GM19099 (cell line): ENCODE data around the gene AAK1.

ENCODE experiments used
- POLR2A ChIP-seq: IDR thresholded peaks from 3 replicates; pipeline ENCODE4 v1.6.1; 2011; ENCODE audit warnings: low read depth; ENCODE audit not compliant: insufficient read length; ENCODE audit errors: extremely low read depth

Gene AAK1

GRCh38 chr2:69514819-69515218 lies 128.7 kb downstream of the AAK1 start:
- TF ChIP-seq POLR2A, result no peak

GRCh38 chr2:69514406-69514805 lies 129.1 kb downstream of the AAK1 start:
- TF ChIP-seq POLR2A, result no peak

GRCh38 chr2:69512446-69512845 lies 131.1 kb downstream of the AAK1 start:
- TF ChIP-seq POLR2A, result no peak

DNA sequence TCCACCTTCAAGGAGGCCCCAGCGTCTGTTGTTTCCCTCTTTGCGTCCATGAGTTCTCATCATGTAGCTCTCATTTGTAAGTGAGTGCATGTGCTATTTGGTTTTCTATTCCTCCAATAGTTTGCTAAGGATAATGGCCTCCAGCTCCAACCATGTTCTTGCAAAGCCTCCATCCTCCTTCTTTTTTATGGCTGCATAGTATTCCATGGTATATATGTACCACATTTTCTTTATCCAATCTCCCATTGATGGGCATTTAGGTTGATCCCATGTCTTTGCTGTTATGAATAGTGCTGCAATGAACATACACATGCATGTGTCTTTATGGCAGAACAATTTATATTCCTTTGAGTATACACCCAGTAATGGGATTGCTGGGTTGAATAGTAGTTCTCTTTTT lies 133.3 kb downstream of the AAK1 start:
- no peak for TF ChIP-seq POLR2A

DNA sequence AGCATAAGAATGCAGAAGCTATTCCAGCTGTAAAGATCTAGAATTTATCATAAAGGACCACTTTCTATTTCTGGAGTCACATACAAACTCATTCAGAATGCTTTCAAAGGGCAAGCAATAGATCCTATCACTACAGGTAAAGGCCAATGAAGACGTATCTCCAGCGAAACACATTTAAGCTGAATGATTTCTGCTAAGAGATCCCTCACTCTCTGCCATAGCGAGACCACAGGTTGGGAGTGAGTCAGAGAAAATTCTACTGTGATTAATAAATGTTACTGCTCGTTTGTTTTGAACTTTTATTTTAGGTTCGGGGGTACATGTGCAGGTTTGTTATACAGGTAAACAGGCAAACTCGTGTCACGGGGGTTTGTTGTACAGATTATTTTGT lies 133.8 kb downstream of the AAK1 start:
- no peak for TF ChIP-seq POLR2A

DNA sequence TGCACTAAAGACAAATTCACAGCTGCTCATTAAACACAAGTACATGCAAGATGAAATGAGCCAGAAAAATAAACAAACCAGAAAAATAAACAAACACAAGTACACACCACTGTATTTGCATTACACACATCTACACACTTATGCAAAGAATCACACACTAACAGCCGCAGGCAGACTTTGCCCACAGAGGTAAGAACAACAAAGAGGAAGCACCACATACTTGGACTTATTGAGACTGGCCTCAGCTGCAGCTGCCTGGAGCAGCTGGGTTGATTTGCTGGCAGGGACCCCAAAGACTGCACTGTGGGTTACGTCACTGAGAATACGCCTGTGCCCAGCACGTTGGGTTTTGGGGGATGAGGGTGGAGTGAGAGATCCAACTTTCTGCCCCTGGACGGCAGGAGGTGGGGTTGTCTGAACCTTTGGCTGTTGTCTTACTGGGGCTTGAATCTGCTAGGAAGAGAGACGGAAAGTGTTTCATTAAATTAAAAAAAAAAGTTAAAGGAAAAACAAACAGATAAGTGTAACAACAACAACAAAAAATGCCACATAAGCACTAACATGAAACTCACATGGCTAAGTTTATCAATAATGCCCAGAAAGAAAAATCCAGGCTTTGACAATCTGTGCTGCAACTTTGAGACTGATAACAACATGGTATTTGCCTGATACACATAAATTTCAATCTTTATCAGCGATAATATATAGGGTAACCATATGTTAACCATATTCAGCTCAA lies 134.4 kb downstream of the AAK1 start:
- no peak for TF ChIP-seq POLR2A

- TF ChIP-seq POLR2A, result no peak
Observed at GRCh38 chr2:69505710-69506109, 137.8 kb downstream of the AAK1 start.

DNA sequence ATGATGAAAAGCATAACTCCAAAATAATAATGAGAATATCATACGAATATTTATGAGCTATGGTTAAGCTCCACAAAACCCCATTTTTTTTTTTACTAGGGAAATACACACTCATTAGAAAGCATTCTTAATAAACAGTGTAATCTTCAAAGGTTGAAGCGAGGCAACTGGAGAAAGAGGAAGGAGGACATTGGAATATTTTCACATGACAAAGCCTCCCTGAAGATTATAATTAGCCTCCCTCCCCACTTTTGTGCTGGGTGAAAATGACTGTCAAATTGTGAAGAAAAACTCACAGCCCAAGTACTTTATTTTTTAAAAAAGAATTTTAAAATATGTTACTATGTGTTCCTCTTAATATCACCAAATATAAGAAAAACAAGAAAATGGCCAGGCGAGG lies 142.2 kb downstream of the AAK1 start:
- no peak for TF ChIP-seq POLR2A

- no peak for TF ChIP-seq POLR2A
Observed at GRCh38 chr2:69499966-69500365, 143.6 kb downstream of the AAK1 start.

GRCh38 chr2:69499242-69499641 lies 144.3 kb downstream of the AAK1 start:
- no peak for TF ChIP-seq POLR2A

DNA sequence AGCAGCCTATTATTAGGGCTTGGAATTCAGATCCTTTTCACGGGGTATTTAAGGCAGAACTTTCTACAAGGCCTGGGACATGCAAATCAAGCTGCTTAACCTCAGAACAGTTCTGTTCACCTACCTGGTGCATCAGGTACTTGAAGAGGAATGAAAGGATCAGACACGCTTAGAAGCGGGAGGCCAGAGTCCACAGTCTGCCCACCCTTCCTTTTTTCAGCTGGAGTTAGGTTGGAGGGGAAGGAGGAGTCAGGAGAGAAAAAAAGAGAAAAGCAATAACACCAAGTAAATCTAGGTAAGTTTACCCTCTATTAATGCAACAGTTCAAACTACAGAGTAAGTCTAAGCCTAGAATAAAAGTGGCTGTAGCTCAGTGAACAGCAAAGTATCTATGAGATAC lies 147.7 kb downstream of the AAK1 start:
- TF ChIP-seq POLR2A, result no peak

DNA sequence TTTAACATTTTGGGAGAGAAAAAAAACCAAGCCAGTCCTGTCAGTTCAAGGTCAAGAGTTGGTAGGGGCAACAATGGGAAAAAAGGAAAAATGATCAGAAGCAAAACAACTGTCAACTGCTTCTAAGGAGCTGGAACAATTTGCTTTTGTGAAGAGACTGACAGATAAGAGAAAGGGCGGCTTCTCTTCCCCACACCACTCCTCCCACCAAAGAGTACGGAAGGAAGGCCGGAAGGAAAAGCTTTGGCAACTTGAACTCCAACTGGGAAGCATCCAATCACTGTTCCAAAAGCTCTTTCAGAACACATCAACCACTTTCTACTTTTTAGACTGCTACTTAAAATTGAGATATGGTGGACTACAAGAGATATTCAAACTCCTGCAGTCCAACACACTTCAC lies 148.5 kb downstream of the AAK1 start:
- TF ChIP-seq POLR2A, result no peak

GRCh38 chr2:69494126-69494525 lies 149.4 kb downstream of the AAK1 start:
- TF ChIP-seq POLR2A, result no peak

- no peak for TF ChIP-seq POLR2A
Observed at GRCh38 chr2:69493268-69493667, 150.3 kb downstream of the AAK1 start.

- no peak for TF ChIP-seq POLR2A
Observed at GRCh38 chr2:69491864-69492263, 151.7 kb downstream of the AAK1 start.

DNA sequence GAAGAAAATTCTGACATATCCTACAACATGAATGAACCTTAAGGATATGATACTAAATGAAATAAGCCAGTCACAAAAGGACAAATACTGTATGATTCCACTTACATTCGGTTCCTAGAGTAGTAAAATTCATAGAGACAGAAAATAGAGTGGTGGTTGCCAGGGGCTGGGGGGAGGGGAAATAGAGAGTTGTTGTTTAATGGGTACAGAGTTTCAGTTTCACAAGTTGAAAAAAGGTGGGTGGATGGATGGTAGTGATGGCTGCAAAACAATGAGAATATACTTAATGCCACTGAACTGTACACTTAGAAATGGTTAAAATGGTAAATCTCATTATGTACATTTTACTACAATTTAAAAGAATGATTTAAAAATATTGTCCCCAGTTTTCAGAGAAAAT lies 153.1 kb downstream of the AAK1 start:
- no peak for TF ChIP-seq POLR2A

- TF ChIP-seq POLR2A, result no peak
Observed at GRCh38 chr2:69489793-69490192, 153.7 kb downstream of the AAK1 start.
